Mesothelial cell of epicardium (in vitro differentiated cells): ENCODE results near the gene PCYT2. TPM values are rescaled to one million over a fixed set of nuclear protein-coding genes. Genes with fewer than 3 reads are reported as not detected.
A peak's percentile ranks its signal among the peaks of the same experiment; 100 is the strongest.

Source experiments
- DNase-seq, 2 experiments: peaks; one replicate each; pipeline ENCODE4 v3.0.0; 2021; ENCODE audit warnings: low spot score in 2 of 2; ENCODE audit not compliant: unreplicated experiment in 2 of 2
- H3K27ac Mint-ChIP-seq: 2 replicates; pipeline ENCODE4 v1.8.0; 2021; ENCODE audit warnings: mixed read lengths
- H3K27me3 Mint-ChIP-seq: 2 replicates; pipeline ENCODE4 v1.8.0; 2021; ENCODE audit warnings: low read depth, mixed read lengths
- H3K36me3 Mint-ChIP-seq: 2 replicates; pipeline ENCODE4 v1.8.0; 2021; ENCODE audit warnings: mixed read lengths
- H3K4me1 Mint-ChIP-seq: 2 replicates; pipeline ENCODE4 v1.8.0; 2021; ENCODE audit warnings: mixed read lengths
- H3K4me3 Mint-ChIP-seq: 2 replicates; pipeline ENCODE4 v1.8.0; 2021; ENCODE audit warnings: mild to moderate bottlenecking, moderate library complexity, mixed read lengths
- H3K9me3 Mint-ChIP-seq: 2 replicates; pipeline ENCODE4 v1.8.0; 2021; ENCODE audit warnings: mixed read lengths
- CTCF ChIP-seq: fragments of 200-600 bp; sonication (generic); IDR thresholded peaks from one replicate; pipeline ENCODE4 v1.5.0; 2021; ENCODE audit warnings: antibody characterized with exemption; ENCODE audit not compliant: unreplicated experiment
- total RNA-seq: library from RNA; stranded (reverse); gene quantifications from 3 replicates; pipeline ENCODE4 v1.2.1, GENCODE V29; 2021

PCYT2 gene
- total RNA-seq, 1 donor from 2014 or later, result 20.5 TPM

- no peak for DNase-seq
- peaks cover 17% of the 10 kb centered on the region for H3K27me3 Mint-ChIP-seq
- H3K4me1 Mint-ChIP-seq, result no peaks in the 10 kb centered on the region
- H3K4me3 Mint-ChIP-seq, result peak overlapping the region; percentile 36
- H3K9me3 Mint-ChIP-seq, result no peaks in the 10 kb centered on the region
- no peak overlapping the region for H3K27ac Mint-ChIP-seq
- no peak for TF ChIP-seq CTCF
- H3K36me3 Mint-ChIP-seq, result peaks cover 9% of the 10 kb centered on the region
These were observed 8.4 kb downstream of the PCYT2 start for GRCh38 chr17:81902653-81903414.

DNA sequence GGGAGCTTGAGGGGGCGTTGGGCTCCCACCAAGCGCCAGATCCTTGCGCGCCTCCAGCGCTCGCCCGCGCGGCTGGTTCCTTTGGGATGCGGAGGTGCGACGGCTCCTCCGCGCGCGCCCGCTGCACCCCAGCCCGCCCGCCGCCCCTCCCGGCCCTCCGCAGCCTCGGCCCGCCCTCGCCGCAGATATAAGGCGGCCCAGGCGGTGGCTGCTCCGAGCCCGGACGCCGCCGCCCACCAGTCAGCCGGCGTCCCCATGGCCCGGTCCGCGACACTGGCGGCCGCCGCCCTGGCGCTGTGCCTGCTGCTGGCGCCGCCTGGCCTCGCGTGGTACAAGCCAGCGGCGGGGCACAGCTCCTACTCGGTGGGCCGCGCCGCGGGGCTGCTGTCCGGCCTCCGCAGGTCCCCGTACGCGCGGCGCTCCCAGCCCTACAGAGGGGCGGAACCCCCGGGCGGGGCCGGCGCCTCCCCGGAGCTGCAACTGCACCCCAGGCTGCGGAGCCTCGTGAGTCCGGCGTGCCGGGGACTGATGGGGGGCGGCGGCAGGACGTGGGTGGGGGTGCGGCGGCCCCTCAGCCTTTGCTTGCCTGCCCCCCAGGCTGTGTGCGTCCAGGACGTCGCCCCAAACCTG is 9.1 kb downstream of the PCYT2 start, which contains the start of gene NPB:
TSS of gene NPB (plus strand) at position 216 of the 630 bp plus-strand sequence. CDS start at position 256, 40 bp downstream.
- no peak within 1 kb of the TSS for H3K27ac Mint-ChIP-seq
- H3K4me1 Mint-ChIP-seq, result no peaks in the 10 kb centered on the region
- peaks cover 17% of the 10 kb centered on the region for H3K27me3 Mint-ChIP-seq
- TF ChIP-seq CTCF, result no peak
- H3K9me3 Mint-ChIP-seq, result no peaks in the 10 kb centered on the region
- peak within 1 kb of the TSS; percentile 36 for H3K4me3 Mint-ChIP-seq
- DNase-seq, result peak in 1 of 2 experiments; percentile 23
- peaks cover 10% of the 10 kb centered on the region for H3K36me3 Mint-ChIP-seq

- H3K36me3 Mint-ChIP-seq, result peaks cover 10% of the 10 kb centered on the region
- H3K4me3 Mint-ChIP-seq, result peak overlapping the region; percentile 16
- TF ChIP-seq CTCF, result no peak
- H3K4me1 Mint-ChIP-seq, result no peaks in the 10 kb centered on the region
- H3K9me3 Mint-ChIP-seq, result no peaks in the 10 kb centered on the region
- peaks cover 17% of the 10 kb centered on the region for H3K27me3 Mint-ChIP-seq
- no peak for DNase-seq
- H3K27ac Mint-ChIP-seq, result no peak overlapping the region
These were observed 9.8 kb downstream of the PCYT2 start for GRCh38 chr17:81901167-81902022.

DNA sequence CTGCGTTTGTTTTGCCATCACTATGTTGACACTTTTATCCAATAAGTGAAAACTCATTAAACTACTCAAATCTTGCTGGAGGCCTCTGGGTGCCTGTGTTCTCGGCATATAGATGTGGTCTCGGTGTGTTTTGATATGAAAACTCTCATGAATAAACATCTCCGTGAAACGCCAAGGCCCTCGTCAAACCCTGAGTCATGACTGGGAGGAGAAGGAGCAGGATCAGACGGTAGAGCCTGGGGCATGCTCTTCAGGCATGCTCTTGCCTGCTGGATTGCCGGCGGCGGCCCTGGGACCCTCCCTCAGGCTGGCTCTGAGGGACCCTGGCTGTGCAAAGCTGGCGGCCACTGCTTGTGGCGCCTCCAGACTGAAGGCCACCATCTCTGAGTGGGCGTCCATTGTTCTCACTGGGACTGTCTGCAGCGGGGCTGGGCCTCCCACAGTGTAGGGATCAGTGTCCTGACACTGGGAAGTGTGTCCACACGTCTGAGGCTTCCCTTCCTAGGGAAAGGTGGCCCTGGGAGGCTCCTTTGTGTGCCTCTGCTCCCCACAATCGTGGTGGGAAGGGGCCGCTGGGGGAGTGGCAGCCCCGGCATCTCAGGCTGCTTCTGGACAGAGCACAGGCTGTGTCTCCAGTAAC is 10.9 kb downstream of the PCYT2 start:
- Mint-ChIP-seq H3K4me1 (no peaks in the 10 kb centered on the region), H3K27ac (no peak overlapping the region), H3K4me3 (no peak overlapping the region), H3K36me3 (peaks cover 12% of the 10 kb centered on the region), H3K27me3 (peaks cover 17% of the 10 kb centered on the region), H3K9me3 (no peaks in the 10 kb centered on the region)
- no peak for TF ChIP-seq CTCF
- DNase-seq, result peak in 1 of 2 experiments; percentile 12

- H3K27me3 Mint-ChIP-seq, result peaks cover 17% of the 10 kb centered on the region
- peaks cover 12% of the 10 kb centered on the region for H3K36me3 Mint-ChIP-seq
- no peak overlapping the region for H3K4me3 Mint-ChIP-seq
- DNase-seq, result peak in 1 of 2 experiments; percentile 16
- no peak overlapping the region for H3K27ac Mint-ChIP-seq
- TF ChIP-seq CTCF, result no peak
- H3K9me3 Mint-ChIP-seq, result no peaks in the 10 kb centered on the region
- H3K4me1 Mint-ChIP-seq, result no peaks in the 10 kb centered on the region
These were observed 11.6 kb downstream of the PCYT2 start for GRCh38 chr17:81899514-81900166.
